ENCODE data around the gene KLHL17. TPM values are rescaled to one million over a fixed set of nuclear protein-coding genes. Genes with fewer than 3 reads are reported as not detected.

KLHL17 gene
- total RNA-seq, 1 experiment from 2014 or later: 66.9 TPM

DNA sequence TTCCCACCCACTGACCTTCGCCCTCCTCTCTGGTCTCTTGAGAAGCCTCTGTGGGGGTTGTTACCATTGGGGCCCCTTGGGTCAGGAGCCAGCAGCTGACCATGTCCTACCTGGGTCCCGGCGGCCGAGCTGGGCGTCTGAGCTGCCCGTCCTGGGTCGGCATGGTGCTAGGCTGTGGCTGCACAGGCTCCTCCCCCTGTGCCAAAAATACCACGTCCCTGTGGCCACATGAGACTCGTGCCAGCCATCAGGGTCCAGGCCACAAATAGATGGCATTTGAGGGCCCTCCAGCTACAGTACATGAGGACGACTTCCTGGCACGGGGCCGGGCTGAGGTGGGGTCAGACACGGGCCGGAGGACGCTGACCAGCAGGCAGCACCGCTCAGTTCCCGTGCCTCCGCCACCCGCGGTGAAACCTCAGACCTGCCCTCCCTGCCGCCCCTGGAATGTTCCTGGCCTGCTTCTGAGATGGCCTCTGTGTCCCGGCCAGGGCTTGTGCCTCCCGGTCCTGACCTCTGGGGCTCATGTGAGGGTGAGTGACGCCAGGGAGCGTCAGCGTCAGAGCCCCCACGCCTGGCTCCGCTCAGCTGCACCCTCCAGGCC, 21.7 kb downstream of the KLHL17 start, which contains the start of gene PERM1:
TSS of gene PERM1 (minus strand) at position 139 of the 604 bp plus-strand sequence. CDS start 1,064 bp downstream, outside the sequence.
- ChIA-PET CTCF (interaction anchor here (0.9 to 6.3 kb wide), 11 partner anchors 15 to 97 kb away, joined by 3 to 77 read pairs (median 10); partner anchors contain the start of genes HES4, ISG15 and PLEKHN1), POLR2A (no interaction called here)
- TF ChIP-seq TEAD1 (CRISPR knock-in tag; IDR thresholded peaks at IDR 0.05): no peak
- TF ChIP-seq, protein P1, sequence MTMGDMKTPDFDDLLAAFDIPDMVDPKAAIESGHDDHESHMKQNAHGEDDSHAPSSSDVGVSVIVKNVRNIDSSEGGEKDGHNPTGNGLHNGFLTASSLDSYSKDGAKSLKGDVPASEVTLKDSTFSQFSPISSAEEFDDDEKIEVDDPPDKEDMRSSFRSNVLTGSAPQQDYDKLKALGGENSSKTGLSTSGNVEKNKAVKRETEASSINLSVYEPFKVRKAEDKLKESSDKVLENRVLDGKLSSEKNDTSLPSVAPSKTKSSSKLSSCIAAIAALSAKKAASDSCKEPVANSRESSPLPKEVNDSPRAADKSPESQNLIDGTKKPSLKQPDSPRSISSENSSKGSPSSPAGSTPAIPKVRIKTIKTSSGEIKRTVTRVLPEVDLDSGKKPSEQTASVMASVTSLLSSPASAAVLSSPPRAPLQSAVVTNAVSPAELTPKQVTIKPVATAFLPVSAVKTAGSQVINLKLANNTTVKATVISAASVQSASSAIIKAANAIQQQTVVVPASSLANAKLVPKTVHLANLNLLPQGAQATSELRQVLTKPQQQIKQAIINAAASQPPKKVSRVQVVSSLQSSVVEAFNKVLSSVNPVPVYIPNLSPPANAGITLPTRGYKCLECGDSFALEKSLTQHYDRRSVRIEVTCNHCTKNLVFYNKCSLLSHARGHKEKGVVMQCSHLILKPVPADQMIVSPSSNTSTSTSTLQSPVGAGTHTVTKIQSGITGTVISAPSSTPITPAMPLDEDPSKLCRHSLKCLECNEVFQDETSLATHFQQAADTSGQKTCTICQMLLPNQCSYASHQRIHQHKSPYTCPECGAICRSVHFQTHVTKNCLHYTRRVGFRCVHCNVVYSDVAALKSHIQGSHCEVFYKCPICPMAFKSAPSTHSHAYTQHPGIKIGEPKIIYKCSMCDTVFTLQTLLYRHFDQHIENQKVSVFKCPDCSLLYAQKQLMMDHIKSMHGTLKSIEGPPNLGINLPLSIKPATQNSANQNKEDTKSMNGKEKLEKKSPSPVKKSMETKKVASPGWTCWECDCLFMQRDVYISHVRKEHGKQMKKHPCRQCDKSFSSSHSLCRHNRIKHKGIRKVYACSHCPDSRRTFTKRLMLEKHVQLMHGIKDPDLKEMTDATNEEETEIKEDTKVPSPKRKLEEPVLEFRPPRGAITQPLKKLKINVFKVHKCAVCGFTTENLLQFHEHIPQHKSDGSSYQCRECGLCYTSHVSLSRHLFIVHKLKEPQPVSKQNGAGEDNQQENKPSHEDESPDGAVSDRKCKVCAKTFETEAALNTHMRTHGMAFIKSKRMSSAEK (CRISPR knock-in tag; IDR thresholded peaks at IDR 0.05; ENCODE audit: borderline replicate concordance): no peak
- TF ChIP-seq ZNF232 (CRISPR knock-in tag; IDR thresholded peaks at IDR 0.05): no peak
- TF ChIP-seq, protein P2, sequence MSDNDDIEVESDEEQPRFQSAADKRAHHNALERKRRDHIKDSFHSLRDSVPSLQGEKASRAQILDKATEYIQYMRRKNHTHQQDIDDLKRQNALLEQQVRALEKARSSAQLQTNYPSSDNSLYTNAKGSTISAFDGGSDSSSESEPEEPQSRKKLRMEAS (CRISPR knock-in tag; IDR thresholded peaks at IDR 0.05): no peak
- TF ChIP-seq FOXJ3 (CRISPR knock-in tag; IDR thresholded peaks at IDR 0.05; ENCODE audit: borderline replicate concordance): no peak
- TF ChIP-seq SMAD4 (CRISPR knock-in tag; IDR thresholded peaks at IDR 0.05): no peak
- TF ChIP-seq, protein P3, sequence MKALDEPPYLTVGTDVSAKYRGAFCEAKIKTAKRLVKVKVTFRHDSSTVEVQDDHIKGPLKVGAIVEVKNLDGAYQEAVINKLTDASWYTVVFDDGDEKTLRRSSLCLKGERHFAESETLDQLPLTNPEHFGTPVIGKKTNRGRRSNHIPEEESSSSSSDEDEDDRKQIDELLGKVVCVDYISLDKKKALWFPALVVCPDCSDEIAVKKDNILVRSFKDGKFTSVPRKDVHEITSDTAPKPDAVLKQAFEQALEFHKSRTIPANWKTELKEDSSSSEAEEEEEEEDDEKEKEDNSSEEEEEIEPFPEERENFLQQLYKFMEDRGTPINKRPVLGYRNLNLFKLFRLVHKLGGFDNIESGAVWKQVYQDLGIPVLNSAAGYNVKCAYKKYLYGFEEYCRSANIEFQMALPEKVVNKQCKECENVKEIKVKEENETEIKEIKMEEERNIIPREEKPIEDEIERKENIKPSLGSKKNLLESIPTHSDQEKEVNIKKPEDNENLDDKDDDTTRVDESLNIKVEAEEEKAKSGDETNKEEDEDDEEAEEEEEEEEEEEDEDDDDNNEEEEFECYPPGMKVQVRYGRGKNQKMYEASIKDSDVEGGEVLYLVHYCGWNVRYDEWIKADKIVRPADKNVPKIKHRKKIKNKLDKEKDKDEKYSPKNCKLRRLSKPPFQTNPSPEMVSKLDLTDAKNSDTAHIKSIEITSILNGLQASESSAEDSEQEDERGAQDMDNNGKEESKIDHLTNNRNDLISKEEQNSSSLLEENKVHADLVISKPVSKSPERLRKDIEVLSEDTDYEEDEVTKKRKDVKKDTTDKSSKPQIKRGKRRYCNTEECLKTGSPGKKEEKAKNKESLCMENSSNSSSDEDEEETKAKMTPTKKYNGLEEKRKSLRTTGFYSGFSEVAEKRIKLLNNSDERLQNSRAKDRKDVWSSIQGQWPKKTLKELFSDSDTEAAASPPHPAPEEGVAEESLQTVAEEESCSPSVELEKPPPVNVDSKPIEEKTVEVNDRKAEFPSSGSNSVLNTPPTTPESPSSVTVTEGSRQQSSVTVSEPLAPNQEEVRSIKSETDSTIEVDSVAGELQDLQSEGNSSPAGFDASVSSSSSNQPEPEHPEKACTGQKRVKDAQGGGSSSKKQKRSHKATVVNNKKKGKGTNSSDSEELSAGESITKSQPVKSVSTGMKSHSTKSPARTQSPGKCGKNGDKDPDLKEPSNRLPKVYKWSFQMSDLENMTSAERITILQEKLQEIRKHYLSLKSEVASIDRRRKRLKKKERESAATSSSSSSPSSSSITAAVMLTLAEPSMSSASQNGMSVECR (CRISPR knock-in tag; IDR thresholded peaks at IDR 0.05; ENCODE audit: borderline replicate concordance): no peak
- no peak for TF ChIP-seq SMAD3 (CRISPR knock-in tag; IDR thresholded peaks at IDR 0.05; ENCODE audit: borderline replicate concordance)
- TF ChIP-seq IRF2 (CRISPR knock-in tag; IDR thresholded peaks at IDR 0.05; ENCODE audit: borderline replicate concordance, low read depth): no peak
- TF ChIP-seq, protein P4, sequence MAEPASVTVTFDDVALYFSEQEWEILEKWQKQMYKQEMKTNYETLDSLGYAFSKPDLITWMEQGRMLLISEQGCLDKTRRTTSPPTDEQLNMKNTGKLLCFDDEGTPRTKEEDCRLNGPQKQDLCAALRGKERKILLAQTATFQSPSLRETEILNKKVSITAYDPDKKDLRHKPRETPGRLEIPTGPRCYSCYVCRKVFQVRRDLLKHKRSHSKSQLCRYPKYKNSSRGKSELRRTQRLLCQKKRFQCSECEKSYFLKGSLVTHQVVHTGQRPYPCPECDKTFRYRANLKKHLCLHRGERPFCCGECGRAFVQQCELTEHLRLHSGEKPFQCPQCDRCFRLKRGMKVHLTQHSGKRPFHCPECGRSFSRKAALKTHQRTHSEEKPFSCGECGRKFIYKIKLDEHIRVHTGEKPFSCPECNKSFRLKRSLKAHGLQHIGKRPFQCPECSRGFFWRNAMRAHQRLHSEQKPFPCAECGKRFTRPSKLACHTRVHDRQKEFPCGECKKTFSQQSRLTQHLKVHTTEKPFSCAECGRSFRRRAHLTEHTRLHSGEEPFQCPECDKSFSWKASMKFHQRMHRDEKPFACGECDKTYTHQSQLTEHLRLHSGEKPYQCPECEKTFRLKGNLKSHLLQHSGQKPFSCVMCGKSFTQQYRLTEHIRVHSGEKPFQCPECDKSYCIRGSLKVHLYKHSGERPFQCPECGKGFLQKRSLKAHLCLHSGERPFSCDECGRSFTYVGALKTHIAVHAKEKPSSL (CRISPR knock-in tag; conservative IDR thresholded peaks at IDR 0.05): no peak
- H3K9me3 Mint-ChIP-seq: peaks cover 3% of the 10 kb centered on the region
- peaks cover 45% of the 10 kb centered on the region for H3K27me3 Mint-ChIP-seq (ENCODE audit: low read depth)
- H3K4me1 Mint-ChIP-seq: no peaks in the 10 kb centered on the region
- ATAC-seq (no peak), DNase-seq (ENCODE audit: low spot score) (peak; percentile 18)
- no peak within 1 kb of the TSS for H3K4me3 Mint-ChIP-seq
- no peak within 1 kb of the TSS for H3K27ac Mint-ChIP-seq
- H3K36me3 Mint-ChIP-seq: peaks cover 3% of the 10 kb centered on the region; the same call in 1 of the 2 replicates

DNA sequence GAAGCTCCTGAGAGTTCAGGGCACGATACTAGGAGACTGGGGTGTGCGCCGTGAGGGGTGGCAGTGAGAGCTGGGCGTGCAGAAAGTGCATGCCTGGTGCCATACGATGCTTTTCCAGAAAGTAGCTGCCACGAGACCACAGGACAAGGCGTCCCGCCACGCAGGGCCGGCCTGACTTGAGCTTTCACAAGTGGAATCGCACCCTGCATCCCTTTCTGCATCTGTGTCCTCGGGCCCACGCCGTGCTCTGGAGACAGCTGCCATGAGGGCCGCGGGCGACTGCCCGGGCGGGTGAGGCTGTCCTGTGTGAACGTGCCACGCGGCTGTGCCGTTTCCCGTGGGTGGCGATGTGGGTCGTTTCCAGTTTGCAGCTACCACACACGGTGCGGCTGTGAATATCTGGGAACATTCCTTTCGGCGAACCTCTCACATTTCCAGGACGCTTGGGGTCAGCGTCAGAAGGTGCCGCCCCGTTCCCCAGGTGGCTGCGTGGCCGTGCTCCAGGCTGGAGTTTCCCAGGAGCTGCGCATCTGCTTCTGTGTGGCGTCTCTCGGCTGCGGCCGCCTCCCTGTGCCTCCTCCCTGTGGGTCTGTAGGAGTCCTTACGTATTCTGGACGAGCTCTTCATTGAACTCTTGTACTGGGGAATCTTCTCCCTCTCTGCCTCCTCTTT, 22.5 kb downstream of the KLHL17 start:
- CTCF ChIA-PET: interaction anchor here (0.9 to 6.3 kb wide), 16 partner anchors 11 to 309 kb away, joined by 3 to 77 read pairs (median 12); partner anchors contain the start of genes HES4 and ISG15
- ATAC-seq: no peak
- Mint-ChIP-seq H3K9me3 (peaks cover 4% of the 10 kb centered on the region), H3K27ac (no peak overlapping the region), H3K4me3 (no peak overlapping the region), H3K4me1 (no peaks in the 10 kb centered on the region), H3K27me3 (ENCODE audit: low read depth) (peaks cover 52% of the 10 kb centered on the region), H3K36me3 (peaks cover 3% of the 10 kb centered on the region; the same call in 1 of the 2 replicates)
- POLR2A ChIA-PET: no interaction called here
- DNase-seq (ENCODE audit: low spot score): no peak
- no peak for TF ChIP-seq TP53 (CRISPR knock-in tag; IDR thresholded peaks at IDR 0.05)
- TF ChIP-seq, protein P2 (CRISPR knock-in tag; IDR thresholded peaks at IDR 0.05): no peak
- TF ChIP-seq, protein P5, sequence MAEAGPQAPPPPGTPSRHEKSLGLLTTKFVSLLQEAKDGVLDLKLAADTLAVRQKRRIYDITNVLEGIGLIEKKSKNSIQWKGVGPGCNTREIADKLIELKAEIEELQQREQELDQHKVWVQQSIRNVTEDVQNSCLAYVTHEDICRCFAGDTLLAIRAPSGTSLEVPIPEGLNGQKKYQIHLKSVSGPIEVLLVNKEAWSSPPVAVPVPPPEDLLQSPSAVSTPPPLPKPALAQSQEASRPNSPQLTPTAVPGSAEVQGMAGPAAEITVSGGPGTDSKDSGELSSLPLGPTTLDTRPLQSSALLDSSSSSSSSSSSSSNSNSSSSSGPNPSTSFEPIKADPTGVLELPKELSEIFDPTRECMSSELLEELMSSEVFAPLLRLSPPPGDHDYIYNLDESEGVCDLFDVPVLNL (CRISPR knock-in tag; IDR thresholded peaks at IDR 0.05; ENCODE audit: borderline replicate concordance, low read depth): no peak
- TF ChIP-seq ZNF138 (CRISPR knock-in tag; conservative IDR thresholded peaks at IDR 0.05): no peak
- TF ChIP-seq SOX15 (CRISPR knock-in tag; IDR thresholded peaks at IDR 0.05): no peak
- TF ChIP-seq, protein P6, sequence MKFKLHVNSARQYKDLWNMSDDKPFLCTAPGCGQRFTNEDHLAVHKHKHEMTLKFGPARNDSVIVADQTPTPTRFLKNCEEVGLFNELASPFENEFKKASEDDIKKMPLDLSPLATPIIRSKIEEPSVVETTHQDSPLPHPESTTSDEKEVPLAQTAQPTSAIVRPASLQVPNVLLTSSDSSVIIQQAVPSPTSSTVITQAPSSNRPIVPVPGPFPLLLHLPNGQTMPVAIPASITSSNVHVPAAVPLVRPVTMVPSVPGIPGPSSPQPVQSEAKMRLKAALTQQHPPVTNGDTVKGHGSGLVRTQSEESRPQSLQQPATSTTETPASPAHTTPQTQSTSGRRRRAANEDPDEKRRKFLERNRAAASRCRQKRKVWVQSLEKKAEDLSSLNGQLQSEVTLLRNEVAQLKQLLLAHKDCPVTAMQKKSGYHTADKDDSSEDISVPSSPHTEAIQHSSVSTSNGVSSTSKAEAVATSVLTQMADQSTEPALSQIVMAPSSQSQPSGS (CRISPR knock-in tag; IDR thresholded peaks at IDR 0.05; ENCODE audit: borderline replicate concordance, low read depth): no peak
- no peak for TF ChIP-seq SMAD4 (CRISPR knock-in tag; IDR thresholded peaks at IDR 0.05)
